GDM1 (cell line): ENCODE measurements around the gene MEGF8.

Source experiments
- DNase-seq: peaks from one replicate; lab custom pipeline; 2025; lab: John Stamatoyannopoulos, UW

The MEGF8 gene

DNA sequence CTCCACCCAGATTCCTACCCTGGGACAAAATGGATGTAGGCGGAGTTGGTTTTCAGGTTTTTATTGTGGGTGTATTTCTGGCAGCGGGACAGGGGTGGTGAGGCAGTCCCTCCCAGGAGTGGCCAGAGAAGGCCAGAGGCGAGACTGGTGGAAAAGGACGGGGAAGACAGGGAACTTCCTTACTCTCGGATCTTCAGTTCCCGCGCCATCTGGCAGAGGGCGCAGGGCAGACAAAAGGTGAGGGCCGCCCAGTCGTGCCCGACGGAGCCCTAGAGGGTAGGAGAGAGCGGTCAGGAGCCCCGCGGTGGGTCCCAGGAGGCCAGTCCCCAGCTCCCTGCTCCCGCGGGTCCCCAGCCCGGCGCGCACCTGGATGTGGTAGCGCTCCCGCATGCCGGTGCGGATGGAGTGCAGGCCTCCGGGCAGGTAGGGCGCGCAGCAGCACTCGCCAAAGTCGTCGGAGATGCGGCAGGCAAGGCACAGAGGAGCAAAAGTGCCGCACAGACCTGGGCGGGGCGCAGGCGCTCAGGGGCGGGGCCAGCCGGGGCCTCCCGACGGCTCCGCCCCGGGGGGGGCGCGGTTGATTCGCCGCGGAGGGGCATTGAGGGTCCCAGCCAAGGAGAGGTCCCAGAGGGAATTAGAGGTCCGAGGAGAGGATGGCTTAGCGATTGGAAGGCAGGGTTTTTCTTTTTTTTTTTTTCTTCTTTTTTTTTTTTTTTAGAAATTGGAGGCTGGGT is 61.7 kb downstream of the MEGF8 start:
- no peak for DNase-seq

DNA sequence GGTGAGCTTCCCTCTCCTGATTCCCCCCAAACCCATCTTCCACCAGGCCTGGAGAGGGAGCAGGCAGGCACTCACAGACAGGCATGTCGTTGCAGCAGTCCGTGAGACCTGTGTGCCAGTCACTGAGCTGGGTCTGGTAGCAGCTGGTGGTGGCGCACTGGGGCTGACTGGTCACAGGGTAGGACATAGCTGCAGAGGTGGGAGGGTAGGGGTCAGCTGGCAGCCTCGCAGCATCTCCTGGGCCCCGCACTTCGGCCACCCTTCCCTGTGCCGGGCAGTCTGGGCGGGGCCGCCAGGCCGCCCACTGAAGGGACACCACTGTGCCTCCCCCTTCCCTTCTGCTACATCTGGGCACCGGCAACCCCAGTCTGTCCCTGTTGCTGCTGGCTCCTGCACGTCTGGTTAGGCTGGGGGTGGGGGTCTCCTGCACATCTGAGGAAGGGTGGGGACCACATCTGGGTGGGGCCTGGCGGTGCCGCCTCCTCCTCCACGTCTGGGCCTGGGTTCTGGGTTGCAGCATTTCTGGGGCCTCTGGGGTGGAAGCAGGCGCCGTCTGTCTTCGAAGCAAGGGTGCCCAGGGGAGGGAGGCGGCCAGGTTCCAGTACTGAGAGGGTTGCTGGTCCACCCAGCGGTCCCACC is 63.5 kb downstream of the MEGF8 start:
- no peak for DNase-seq

DNA sequence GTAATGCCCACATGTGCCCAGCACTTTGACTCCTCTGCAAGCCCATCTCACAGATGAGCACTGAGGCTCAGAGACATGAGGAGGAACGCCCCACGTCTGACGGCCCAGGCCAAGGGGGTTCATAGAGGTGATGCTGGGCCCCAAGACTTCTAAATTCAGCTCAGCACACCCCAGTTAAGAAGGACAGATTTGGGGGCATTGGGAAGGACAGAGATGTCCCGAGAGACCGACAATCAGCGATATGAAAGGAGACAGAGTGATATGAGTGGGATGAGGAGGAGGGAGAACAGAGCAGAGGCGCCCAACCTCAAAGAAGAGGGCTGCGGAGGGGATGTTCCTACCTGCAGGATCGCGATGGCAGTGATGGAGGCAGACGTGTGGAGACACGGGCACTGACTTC is 64.5 kb downstream of the MEGF8 start, which contains the start of gene CNFN:
TSS of gene CNFN (minus strand) at position 399 of the 400 bp plus-strand sequence. CDS start 1,260 bp downstream, outside the sequence.
- DNase-seq, result no peak

DNA sequence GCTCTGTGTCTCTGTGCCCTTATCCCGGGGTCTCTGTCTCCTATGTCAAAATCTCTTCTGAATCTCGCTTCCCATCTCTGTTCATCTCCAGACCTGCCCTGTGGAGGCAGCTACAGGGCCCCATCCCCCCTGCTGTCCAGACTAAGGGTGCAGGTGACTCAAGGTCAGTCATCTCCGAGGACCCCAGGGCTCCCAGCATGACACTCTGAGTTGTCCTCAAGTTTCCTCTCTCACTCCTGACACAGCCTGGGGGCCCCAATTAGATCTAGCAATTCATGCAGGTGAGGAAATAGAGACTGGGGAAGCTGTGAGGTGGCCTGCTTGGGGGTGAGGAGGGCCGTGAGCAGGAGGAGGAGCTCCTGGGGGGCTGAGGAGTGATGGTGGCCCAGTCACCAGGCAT is 66.7 kb downstream of the MEGF8 start:
- DNase-seq, result no peak

DNA sequence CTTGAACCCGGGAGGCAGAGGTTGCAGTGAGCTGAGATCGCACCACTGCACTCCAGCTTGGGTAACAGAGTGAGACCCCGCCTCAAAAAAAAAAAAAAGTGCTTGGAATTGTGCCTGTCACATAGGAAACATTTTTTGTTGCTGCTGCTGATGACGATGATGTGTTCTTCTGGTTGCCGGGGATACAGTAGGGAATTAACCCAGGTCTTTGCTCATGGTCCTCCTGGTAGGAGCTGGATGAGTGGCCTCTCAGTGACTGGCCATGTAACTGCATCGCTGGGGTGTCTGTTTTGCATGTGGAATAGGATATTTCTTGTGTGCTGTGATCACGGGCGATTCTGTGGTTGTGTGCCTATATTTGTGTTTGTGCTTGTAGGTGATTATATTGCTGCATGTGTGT is 69.3 kb downstream of the MEGF8 start:
- DNase-seq, result no peak

DNA sequence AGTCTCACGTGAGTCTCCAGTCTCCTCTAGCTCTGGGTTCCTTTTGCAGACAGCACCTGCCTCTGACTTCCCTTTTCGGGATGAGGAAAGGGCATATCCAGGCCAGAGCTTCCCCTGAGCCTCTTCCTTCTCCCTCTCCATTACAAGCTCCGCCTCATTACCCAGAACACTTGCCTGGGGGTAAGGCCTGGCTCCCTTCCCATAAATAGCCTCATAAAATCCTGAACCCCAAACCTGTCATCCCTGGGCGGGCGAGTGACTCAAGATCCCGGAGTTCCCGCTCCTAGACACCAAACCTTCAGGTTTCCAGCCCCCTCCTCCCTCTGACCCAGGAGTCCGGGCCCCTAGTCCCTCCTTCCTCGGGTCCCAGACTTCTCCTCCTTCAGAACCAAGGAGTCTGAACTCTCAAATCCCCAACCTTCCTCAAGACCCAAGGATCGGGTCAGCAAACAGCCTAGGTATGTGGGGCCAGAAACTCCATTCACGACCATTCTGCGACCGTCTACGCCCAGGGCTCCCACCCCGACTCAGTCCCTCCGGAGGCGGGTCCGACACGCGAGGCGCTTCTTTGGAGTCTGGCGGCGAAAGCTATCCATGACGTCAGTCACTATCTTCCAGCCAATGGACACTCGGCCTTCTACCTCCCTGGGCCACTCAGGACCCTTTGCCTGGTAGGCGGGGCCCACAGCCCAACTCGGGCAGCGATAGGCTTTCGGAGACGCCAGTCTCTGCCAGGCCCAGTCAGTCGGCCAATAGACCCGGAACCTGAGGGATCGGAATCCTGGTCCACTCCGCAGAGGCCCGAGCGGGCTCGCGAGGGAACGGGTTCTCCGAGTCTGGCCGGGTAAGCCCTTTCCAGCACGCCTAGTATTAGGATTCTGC is 71.2 kb downstream of the MEGF8 start:
- DNase-seq, result peak; percentile 98

DNA sequence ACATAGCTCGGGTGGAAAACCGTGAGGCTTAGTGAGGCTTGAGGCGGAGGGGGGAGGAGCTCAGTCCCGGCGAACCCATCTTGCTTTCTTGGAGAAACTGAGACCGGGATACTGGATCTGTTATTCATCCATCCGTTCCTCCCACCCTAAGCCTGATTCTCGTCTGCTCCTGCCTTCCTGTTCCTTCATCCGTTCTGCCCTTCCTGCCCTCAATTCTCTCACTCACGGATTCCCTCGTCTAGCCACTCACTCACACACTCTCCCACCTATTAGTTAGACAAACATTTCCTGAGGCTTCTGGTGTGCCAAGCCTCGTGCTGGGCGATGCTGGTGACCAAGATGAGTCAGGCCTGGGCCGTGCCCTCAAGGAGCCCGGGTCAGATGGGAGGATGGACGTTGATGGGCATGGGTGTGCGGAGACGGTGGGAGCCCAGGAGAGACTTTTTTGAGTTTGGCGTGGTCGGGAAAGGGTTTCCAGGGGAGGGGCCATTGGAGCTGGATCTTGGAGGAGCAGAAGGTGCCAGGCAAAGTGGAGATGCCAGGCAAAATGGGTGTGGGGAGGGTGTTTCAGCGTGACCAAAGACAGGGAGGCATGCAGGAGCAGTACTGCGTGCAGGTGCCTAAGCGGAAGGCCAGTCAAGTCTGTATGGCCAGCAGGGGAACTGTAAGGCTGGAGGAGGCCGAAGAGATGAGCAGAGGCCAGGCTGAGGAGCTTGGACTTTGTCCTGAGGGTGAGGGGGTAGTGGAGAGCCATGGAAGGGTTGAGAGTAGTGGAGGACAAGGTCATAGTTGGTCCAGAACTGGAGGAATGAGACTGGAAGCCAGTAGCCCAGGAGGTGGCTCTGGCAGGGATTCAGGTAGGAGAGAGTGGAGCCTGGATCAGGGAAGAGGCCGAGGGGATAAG is 72.1 kb downstream of the MEGF8 start:
- no peak for DNase-seq

DNA sequence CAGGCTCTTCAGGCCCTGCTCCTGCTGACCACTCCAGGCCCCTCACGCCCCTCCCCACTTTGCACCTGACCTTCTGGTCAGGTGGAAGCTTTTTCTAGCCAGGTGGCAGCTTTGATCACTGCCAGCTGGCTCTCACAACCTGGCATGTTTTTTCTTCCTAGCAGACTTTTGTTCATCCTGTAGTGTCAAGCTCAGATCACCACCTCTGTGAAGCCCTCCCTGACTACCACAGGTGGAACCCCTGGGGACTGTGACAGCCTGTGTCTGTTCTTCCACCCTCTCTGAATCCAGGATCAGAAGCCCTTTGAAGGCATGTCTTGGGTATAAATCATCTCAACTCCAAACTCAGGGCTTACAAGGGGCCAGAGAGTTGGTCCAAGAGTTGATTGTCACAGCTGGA is 75.0 kb downstream of the MEGF8 start:
- DNase-seq, result no peak

DNA sequence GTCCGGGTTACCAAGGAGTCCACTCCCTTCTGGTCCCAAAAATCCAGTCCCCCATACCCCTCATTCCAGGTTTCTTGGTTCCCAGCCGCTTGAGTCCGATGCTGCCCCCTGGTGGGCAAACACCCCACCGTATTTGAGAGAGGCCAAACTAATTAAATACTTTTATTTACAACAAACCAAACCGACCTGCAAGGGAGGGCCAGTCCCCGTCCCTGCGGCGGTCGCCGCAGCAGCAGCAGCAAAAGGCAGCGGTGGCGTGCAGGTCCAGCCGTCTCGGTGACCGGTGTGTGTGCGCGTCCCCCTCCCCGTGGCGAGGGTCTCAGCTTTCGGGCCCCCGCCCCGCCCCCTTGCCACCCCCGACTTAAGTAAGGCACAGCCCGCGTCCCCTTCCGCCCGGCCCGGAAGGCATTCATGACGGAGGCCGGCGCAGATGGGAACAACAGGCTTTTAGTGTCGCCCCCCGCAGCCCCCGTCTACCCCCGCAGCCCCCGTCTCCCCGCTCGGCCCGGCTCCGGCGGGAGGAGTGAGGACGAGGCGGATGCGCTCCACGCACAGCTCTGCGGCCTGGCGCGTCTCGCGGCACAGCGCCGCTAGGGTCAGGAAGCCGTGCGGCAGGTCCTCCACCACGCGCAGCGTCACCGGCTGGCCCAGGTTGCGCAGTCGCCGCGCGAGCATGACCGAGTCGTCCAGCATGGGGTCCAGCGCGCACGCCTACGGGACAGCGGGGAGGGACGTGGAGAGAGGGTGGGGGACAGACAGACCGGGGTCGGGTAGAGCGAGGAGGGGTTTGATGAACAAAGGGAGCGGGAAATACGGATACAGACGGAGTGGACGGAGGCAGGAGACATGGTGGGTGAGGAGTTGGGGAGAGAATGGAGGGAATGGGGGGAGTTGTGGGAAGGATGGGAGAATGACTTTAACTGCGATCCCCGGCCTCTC is 76.2 kb downstream of the MEGF8 start:
- no peak for DNase-seq

DNA sequence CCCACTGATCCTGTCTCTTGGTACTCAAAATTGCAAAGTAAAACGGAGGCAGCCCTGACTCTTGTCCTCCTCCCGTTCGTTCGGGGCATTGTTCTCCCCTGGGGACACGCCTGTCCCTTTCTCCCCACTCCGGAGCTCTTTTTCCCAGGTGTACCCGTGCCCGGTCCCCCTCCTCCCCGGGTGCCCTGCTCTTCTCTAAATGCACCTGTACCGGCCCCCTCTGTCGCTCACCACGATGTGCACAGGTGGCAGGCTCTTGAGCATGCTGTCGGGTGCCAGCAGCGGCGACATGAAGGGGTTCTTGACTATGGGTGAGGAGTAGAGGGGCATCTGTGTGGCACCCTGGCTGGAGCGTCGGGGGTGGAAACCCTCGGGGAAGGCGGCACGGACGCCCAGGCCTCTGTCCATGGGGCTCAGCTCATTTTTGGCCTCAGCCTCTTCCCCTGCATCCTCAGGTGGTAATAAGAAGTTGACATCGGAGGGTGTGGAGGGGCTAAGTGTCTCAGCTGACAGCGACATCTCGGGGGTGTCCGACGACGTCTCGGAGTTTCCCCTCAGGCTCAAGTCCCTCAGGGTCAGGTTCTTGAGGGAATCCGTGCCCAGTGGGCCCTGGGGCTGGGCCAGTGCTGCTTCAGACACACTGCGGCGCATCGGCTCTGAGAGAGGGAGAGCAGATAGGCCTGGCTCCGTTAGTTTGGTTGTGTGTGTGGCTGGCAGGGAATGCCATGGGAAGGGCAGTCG is 77.1 kb downstream of the MEGF8 start:
- DNase-seq, result no peak

DNA sequence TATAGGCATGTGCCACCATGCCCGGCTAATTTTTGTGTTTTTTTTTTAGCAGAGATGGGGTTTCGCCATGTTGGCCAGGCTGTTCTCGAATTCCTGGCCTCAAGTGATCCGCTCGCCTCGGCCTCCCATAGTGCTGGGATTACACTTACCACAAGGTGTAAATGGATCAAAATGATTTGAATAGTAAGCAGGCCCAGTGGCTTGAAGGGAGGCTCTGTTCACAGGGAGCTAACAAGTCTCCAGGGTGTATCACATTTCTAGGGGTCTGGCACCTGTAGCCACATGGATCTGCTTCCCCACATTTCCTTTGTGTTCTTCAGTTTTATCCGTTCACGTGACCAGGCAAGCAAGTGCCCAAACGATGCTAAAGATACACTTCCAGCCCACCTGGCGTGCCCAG is 78.2 kb downstream of the MEGF8 start:
- DNase-seq, result no peak

DNA sequence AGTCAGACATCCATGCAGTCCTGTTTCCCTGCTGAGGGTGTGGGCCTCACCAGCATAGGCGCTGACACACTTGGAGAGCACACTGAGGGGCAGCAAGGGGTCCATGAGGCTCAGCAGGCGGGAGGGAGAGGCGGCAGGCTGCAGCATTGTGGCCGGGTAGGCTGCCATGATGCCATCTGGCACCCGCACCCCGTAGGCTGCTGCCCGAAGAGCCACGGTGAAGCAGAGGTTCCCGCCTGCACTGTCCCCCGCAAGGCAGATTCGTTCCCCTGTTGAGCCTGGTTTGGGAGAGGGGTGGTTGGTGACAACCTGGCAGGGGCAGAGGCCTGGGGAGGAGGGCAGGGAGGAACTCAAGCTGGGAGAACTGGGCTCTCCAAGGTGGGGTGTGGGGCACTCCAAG is 80.7 kb downstream of the MEGF8 start:
- no peak for DNase-seq

DNA sequence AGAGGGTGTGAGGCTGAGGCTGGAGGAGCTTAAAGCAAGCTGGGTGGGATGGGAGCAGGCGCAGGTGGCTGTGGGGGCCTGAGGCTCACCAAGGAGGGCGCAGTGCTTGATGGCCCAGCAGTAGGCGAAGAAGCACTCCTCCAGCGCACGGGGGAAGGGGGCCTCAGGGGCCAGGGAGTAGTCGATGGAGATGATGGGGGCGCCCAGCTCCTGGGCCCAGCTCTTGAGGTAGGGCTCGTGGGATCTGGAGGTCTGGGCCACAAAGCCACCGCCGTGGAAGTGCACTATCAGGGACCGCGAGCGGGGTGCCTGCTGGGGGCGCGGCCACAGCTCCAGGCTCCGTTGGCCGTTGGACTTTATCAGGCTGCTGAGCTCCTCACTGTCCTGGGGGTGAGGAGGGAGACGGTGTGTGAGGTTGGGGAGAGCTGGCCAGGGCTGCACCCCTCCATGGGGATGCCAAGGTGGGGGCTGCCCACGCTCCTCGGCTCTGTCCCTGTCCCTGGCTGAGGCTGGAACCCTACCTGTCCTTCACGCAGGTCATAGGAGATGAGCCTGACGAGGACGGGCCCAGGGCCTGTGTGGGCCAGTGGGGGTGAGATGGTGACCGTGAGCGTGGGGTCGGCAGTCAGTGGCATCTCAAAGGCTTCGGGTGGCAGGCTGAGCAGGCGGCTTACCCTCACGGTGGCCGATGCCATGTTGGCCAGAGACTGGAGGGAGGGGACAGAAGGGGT is 81.8 kb downstream of the MEGF8 start:
- DNase-seq, result no peak

DNA sequence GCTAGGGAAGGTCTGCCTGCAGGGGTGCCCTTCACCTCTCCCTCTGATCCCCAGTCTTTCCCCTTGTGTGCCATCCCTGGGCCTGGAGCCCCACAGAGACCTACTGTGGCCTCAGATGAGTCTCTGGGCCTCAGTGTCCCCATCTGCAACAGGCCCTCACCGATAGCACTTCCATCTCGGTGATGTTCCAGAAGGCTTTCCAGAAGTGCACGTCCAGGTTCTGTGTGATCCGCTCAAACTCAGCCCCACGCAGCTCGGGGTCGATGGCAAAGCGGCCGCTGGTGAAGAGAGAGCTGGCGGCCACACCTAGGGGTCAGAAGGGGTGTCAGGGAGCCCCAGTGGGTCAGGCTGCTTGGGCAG is 82.4 kb downstream of the MEGF8 start:
- DNase-seq, result no peak

DNA sequence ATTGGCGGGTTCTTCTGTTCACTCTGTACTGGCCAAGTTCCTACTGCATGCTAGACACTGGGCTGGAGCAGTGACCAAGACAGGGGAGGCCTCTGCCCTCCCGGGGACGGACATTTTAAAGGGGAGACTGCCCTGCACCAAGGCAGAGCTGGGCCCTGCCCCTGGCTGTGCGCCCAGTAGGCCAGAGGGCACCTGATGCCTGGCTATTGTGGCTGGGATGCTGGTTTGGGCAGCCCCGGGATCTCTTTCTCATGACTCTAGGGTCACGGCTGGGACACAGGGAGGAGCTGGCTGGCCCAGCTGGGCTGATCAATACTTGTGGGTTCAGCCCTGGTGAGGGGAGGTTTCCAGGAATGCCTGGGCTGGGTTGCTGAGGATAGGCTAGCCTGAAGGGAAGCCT is 84.0 kb downstream of the MEGF8 start:
- no peak for DNase-seq

DNA sequence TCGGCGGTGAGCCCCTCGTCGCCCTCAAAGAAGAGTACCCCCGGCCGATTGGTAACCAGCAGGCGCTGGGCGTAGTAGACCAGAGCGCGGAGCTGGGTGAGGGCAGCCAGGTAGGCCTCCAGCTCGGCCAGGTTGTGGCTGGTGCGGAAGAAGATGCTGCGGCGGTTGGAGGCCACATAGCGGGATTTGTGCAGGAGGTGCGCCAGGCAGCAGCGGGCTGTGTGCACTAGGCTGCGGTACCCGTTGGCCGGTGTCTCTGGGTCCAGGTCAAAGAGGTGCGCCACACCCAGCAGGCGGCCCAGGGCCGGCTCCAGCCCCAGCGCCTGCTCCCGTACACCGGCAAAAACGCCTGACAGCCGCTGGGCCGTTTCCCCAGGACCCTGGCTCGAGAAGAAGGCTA is 84.9 kb downstream of the MEGF8 start:
- no peak for DNase-seq

DNA sequence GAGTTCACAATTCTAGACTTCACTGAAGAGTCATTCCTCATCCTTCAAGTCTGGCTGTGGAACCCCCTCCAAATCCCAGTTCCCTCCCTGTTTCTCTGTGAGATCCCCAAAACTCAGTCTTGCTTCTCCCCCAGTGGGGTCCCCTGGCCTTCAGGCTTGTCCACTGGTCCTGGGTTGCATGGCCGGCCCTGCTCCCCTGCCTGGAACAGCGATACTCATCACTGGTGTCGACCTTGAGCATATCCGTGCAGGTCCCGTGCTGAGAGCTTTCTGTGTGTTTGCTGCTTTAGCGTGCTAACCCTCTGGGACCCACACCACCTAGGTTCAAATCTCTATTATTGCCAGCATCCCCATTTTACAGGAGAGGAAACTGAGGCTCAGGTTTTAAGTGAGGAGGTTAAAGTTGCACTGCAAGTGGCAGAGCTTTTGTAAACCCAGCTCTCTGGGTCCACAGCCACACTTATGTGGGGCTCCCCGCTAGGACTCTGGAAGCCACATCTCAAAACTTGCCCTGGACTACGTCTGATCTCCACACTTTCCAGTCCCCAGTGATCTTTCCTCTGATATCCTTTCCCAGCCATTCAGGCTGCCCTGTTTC is 86.2 kb downstream of the MEGF8 start:
- no peak for DNase-seq

DNA sequence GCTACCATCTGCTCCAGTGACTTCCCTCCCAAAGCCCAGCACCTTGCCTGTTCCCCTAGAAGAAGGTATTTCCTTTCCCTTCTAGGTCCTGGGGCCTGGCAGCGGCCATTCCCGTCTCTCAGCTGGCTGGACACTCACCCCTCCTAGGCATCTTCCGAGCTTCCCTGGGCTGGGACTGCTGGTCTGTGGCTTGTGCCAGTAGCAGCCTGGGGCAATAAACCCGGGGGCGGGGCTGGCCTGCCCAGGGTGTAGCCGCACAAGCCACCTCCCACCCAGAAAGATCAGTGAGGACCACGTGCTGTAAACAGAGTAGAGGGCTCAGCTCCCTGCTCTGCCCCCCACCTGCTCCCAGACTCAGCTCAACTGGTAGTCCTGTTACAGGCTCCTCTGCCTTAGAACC is 86.8 kb downstream of the MEGF8 start:
- DNase-seq, result no peak

DNA sequence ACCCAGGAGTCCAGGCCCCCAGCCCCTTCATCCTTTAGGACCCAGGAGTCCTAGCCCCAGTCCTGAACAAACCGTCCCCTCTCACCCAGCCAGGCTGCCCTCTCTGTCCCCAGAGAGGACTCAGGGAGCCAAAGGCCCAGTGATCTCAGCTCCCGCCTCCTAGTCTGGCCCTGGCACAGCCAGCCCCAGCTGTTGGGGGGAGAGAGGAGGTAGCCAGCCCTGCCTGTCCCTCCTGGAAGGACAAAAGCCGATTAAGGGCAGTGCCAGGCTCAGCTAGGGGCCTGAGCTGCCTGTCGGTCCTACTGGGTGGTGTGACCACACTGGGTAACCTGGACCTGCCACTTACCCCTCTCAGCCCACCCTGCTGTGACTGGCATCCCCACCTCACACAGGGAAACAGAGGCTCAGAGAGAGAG is 87.2 kb downstream of the MEGF8 start:
- no peak for DNase-seq
